Myocyte (in vitro differentiated cells): ENCODE data around the gene PRIMA1. TPM values are rescaled to one million over a fixed set of nuclear protein-coding genes. Genes with fewer than 3 reads are reported as not detected.
"Not testable (repeated sequence)": the region's sequence is repeated elsewhere in the genome, so short reads cannot be mapped to it uniquely, and the experiment has no call there.

Experiments
- DNase-seq: peaks from one replicate; pipeline ENCODE4 v3.0.0-alpha.2; 2012; ENCODE audit warnings: low read depth
- polyA plus RNA-seq: library from polyadenylated mRNA; unstranded; fragments of >200 nt; gene quantifications from one replicate; pipeline ENCODE4 v1.2.1, GENCODE V29; 2012; ENCODE audit warnings: missing spikeins
- total RNA-seq: library from RNA; depleted of rRNA; stranded (reverse); fragments of >200 nt; gene quantifications from 2 replicates; pipeline ENCODE4 v1.2.3, GENCODE V29; 2014

The PRIMA1 gene
- not detected in 2 replicates for total RNA-seq
- polyA plus RNA-seq = not detected

- DNase-seq = no peak
Observed at GRCh38 chr14:93788293-93788542, at the start of gene PRIMA1. Gene PRIMA1 (minus strand): TSS chr14:93788485. CDS start chr14:93787718, 767 bp downstream.

- no peak for DNase-seq
Observed at GRCh38 chr14:93834699-93835371, 46.5 kb upstream of the PRIMA1 start.

- no peak for DNase-seq
Observed at GRCh38 chr14:93832665-93833064, 44.4 kb upstream of the PRIMA1 start.

- no peak for DNase-seq
Observed at GRCh38 chr14:93832081-93832480, 43.8 kb upstream of the PRIMA1 start.

GRCh38 chr14:93830753-93831461 lies 42.6 kb upstream of the PRIMA1 start:
- DNase-seq = no peak

GRCh38 chr14:93829839-93830481 lies 41.7 kb upstream of the PRIMA1 start:
- DNase-seq = no peak

GRCh38 chr14:93825235-93825553 lies 36.9 kb upstream of the PRIMA1 start:
- no peak for DNase-seq

- DNase-seq = no peak
Observed at GRCh38 chr14:93824518-93825234, 36.4 kb upstream of the PRIMA1 start.

- DNase-seq = no peak
Observed at GRCh38 chr14:93824076-93824475, 35.8 kb upstream of the PRIMA1 start.

- no peak for DNase-seq
Observed at GRCh38 chr14:93821051-93821450, 32.8 kb upstream of the PRIMA1 start.

- DNase-seq = no peak
Observed at GRCh38 chr14:93818857-93819256, 30.6 kb upstream of the PRIMA1 start.

GRCh38 chr14:93811676-93812075 lies 23.4 kb upstream of the PRIMA1 start:
- DNase-seq = no peak

- DNase-seq = no peak
Observed at GRCh38 chr14:93811020-93811419, 22.7 kb upstream of the PRIMA1 start.

GRCh38 chr14:93809491-93810420 lies 21.5 kb upstream of the PRIMA1 start:
- DNase-seq = not testable (repeated sequence)

- no peak for DNase-seq
Observed at GRCh38 chr14:93804654-93805053, 16.4 kb upstream of the PRIMA1 start.

GRCh38 chr14:93803408-93804318 lies 15.4 kb upstream of the PRIMA1 start:
- no peak for DNase-seq

- DNase-seq = no peak
Observed at GRCh38 chr14:93799989-93800921, 12.0 kb upstream of the PRIMA1 start.

GRCh38 chr14:93799617-93799988 lies 11.3 kb upstream of the PRIMA1 start:
- DNase-seq = no peak

GRCh38 chr14:93797536-93797935 lies 9.3 kb upstream of the PRIMA1 start:
- DNase-seq = no peak
